K562 (cell line): Measurements from ENCODE around the gene MPP7. TPM values are rescaled to one million over a fixed set of nuclear protein-coding genes. Genes with fewer than 3 reads are reported as not detected.

Source experiments
- ATAC-seq: fragments of 200-7000 bp; cut with Tn5 transposase; 3 replicates; pipeline ENCODE4 v1.9.1; 2020; ENCODE audit warnings: moderate library complexity
- BruUV-seq: library from RNA; stranded (reverse); fragments of 400-500 nt; replicated peaks from 2 replicates; lab custom pipeline; 2021; lab: Mats Ljungman, UMichigan
- CTCF ChIA-PET: fragments of 300-600 bp; formaldehyde crosslinking; extraction: SDS; loops from one replicate; lab custom pipeline; 2021; ENCODE audit warnings: low intra/inter-chr PET ratio; lab: Yijun Ruan, JAX
- POLR2A ChIA-PET: fragments of 300-600, 350-650 bp; sonication (Branson Sonifier 250); formaldehyde crosslinking; extraction: SDS; loops from one replicate; lab custom pipeline; 2021; ENCODE audit warnings: antibody characterized with exemption, inconsistent platforms; lab: Yijun Ruan, JAX
- DNase-seq, 4 experiments: peaks; one replicate each; pipeline versions ENCODE4 v3.0.0 to v3.0.0-alpha.2; 2011 to 2018; ENCODE audit warnings: low spot score in 3 of 4, mixed read lengths in 3 of 4; ENCODE audit errors: extremely low read depth in 1 of 4
- FAIRE-seq: peaks from 2 replicates; lab custom pipeline; 2011; peaks lifted over from hg19 to GRCh38; lab: Jason Lieb, UNC
- H2AFZ ChIP-seq: 2 replicates; pipeline ENCODE4 v1.6.0; 2011; ENCODE audit warnings: low read depth, low read length, control low read depth, inconsistent platforms
- H3K27ac ChIP-seq: fragments of 200-600 bp; 3 replicates; pipeline ENCODE4 v1.8.0; 2011; ENCODE audit warnings: low read depth, mild to moderate bottlenecking, control low read depth, inconsistent platforms, low read length, moderate library complexity, mixed read lengths; ENCODE audit errors: extremely low read depth
- H3K27me3 ChIP-seq, 2 experiments: fragments of 300-600 bp in 1 of 2; 2 replicates in 1 of 2; 3 replicates in 1 of 2; pipeline versions ENCODE4 v1.6.0 to v1.8.0; 2011; ENCODE audit warnings: inconsistent platforms in 2 of 2, low read length in 2 of 2, mild to moderate bottlenecking in 1 of 2, mixed read lengths in 1 of 2, moderate library complexity in 1 of 2; ENCODE audit not compliant: control insufficient read depth in 2 of 2, insufficient read depth in 2 of 2
- H3K36me3 ChIP-seq: fragments of 300-600 bp; 3 replicates; pipeline ENCODE4 v1.8.0; 2011; ENCODE audit warnings: mild to moderate bottlenecking, low read length, inconsistent platforms; ENCODE audit not compliant: control insufficient read depth, insufficient read depth
- H3K4me1 ChIP-seq, 2 experiments: fragments of 200-600 bp in 1 of 2; replicated peaks in 1 of 2; 2 replicates in 1 of 2; 3 replicates in 1 of 2; pipeline versions ENCODE4 v1.5.1 to v1.8.0; 2011; ENCODE audit warnings: inconsistent platforms in 2 of 2, low read length in 2 of 2, mild to moderate bottlenecking in 1 of 2, mixed read lengths in 1 of 2, moderate library complexity in 1 of 2; ENCODE audit not compliant: control insufficient read depth in 2 of 2, insufficient read depth in 2 of 2
- H3K4me2 ChIP-seq: 2 replicates; pipeline ENCODE4 v1.6.1; 2011; ENCODE audit warnings: low read length, control low read depth, inconsistent platforms, mixed read lengths; ENCODE audit not compliant: insufficient read depth
- H3K4me3 ChIP-seq: fragments of 200-600 bp; sonication (generic), shearing (Covaris generic); 2 replicates; pipeline ENCODE4 v1.5.1; 2016; ENCODE audit warnings: control low read depth, inconsistent platforms
- H3K79me2 ChIP-seq: fragments of 200-600 bp; 3 replicates; pipeline ENCODE4 v1.8.0; 2011; ENCODE audit warnings: low read length, inconsistent platforms; ENCODE audit not compliant: control insufficient read depth, insufficient read depth
- H3K9ac ChIP-seq, 2 experiments: 2 replicates each; pipeline versions ENCODE4 v1.6.0 to v1.6.1; 2011; ENCODE audit warnings: low read depth in 2 of 2, low read length in 2 of 2, control low read depth in 1 of 2, inconsistent platforms in 1 of 2, mild to moderate bottlenecking in 1 of 2, mixed read lengths in 1 of 2; ENCODE audit not compliant: insufficient read depth in 1 of 2
- H3K9me1 ChIP-seq: one replicate; pipeline ENCODE4 v1.6.0; 2011; ENCODE audit warnings: inconsistent platforms, mild to moderate bottlenecking, low read length, moderate library complexity; ENCODE audit not compliant: control insufficient read depth, insufficient read depth
- H3K9me3 ChIP-seq: replicated peaks from 2 replicates; pipeline ENCODE4 v1.5.1; 2011; ENCODE audit warnings: low read depth, low read length, inconsistent platforms; ENCODE audit not compliant: control insufficient read depth, insufficient read depth
- H4K20me1 ChIP-seq: replicated peaks from 2 replicates; pipeline ENCODE4 v1.6.1; 2011; ENCODE audit warnings: low read length, inconsistent platforms, mixed read lengths; ENCODE audit not compliant: control insufficient read depth, insufficient read depth
- MAFF ChIP-seq: IDR thresholded peaks from 2 replicates; pipeline ENCODE4 v1.6.1; 2012; ENCODE audit warnings: low read length, improper control_type of control experiment
- RBM14 ChIP-seq: fragments of 200-400 bp; formaldehyde crosslinking; IDR thresholded peaks from 2 replicates; pipeline ENCODE4 v1.6.1; 2018; ENCODE audit warnings: low read depth, mild to moderate bottlenecking, low read length, moderate library complexity, borderline replicate concordance; ENCODE audit not compliant: insufficient read depth
- SRSF7 ChIP-seq: fragments of 200-400 bp; formaldehyde crosslinking; optimal IDR thresholded peaks from 2 replicates; pipeline ENCODE3; 2017; ENCODE audit warnings: mild to moderate bottlenecking, low read depth, low read length
- ZNF121 ChIP-seq: sonication (generic); formaldehyde crosslinking; conservative IDR thresholded peaks from 2 replicates; pipeline ENCODE4 v1.8.0; 2022; ENCODE audit warnings: missing genetic modification reagents
- ZNF445 ChIP-seq: fragments of 250-450 bp; sonication (Bioruptor Pico); IDR thresholded peaks from 2 replicates; pipeline ENCODE4 v1.4.0; 2020; ENCODE audit warnings: low read depth, mild to moderate bottlenecking, moderate library complexity
- WGBS: fragments of 100-300 bp; shearing (Covaris generic); methylation state at CpG from one replicate; pipeline ENCODE4 v1.1.6; 2016; ENCODE audit warnings: low coverage, mixed read lengths; ENCODE audit not compliant: insufficient coverage; ENCODE audit errors: missing lambda C conversion rate; 5-methylcytosine and 5-hydroxymethylcytosine counted together
- in situ Hi-C: fragments of 300-500 bp; cut with MboI; formaldehyde crosslinking; loops from 4 replicates; pipeline ENCODE4 v1.15.0; 2018; ENCODE audit warnings: inconsistent platforms, mixed read lengths
- intact Hi-C: fragments of 100-400 bp; cut with micrococcal nuclease; formaldehyde crosslinking; loops from 2 replicates; pipeline ENCODE4 v1.14.2; 2022
- polyA plus RNA-seq, 8 experiments: library from polyadenylated mRNA; depleted of rRNA in 4 of 8; stranded (reverse) in 5 of 8; unstranded in 3 of 8; fragments of >200 nt; fragmentation: Nextera tagmentation in 2 of 8; fragmentation: Illumina TruSeq in 1 of 8; extraction: Ambion mirVana in 2 of 8; extraction: Trizol in 1 of 8; gene quantifications; 2 replicates each; pipeline versions ENCODE4 v1.2.1 to v1.2.3, GENCODE V29; 2011 to 2014; ENCODE audit warnings: inconsistent platforms in 1 of 8, missing spikeins in 1 of 8
- total RNA-seq, 7 experiments: library from RNA; depleted of rRNA in 6 of 7; stranded (reverse); fragments of >200 nt in 6 of 7; fragmentation: Illumina TruSeq in 2 of 7; extraction: Trizol in 2 of 7; gene quantifications; 2 replicates each; pipeline versions ENCODE4 v1.2.1 to v1.2.3, GENCODE V29; 2011 to 2021; ENCODE audit warnings: low replicate concordance in 1 of 7
- TF ChIP-seq, protein P1 (sequence below): fragments of 450-650 bp; IDR thresholded peaks from 2 replicates; pipeline ENCODE4 v1.7.0; 2016; ENCODE audit warnings: borderline replicate concordance
- TF ChIP-seq, protein P2 (sequence below): fragments of 200-800 bp; sonication (Bioruptor generic); IDR thresholded peaks from 2 replicates; pipeline ENCODE4 v1.6.1; 2017; ENCODE audit warnings: missing genetic modification characterization, missing compliant biosample characterization
- TF ChIP-seq, protein P3 (sequence below): fragments of 450-650 bp; formaldehyde crosslinking; conservative IDR thresholded peaks from 2 replicates; pipeline ENCODE4 v1.4.0; 2022; ENCODE audit warnings: mild to moderate bottlenecking, missing genetic modification characterization
- TF ChIP-seq, protein P4 (sequence below): fragments of 200-400 bp; formaldehyde crosslinking; IDR thresholded peaks from 2 replicates; pipeline ENCODE4 v1.6.1; 2017; ENCODE audit warnings: mild to moderate bottlenecking, low read depth, low read length, moderate library complexity
- TF ChIP-seq, protein P5 (sequence below): fragments of 250-450 bp; sonication (Bioruptor Pico); IDR thresholded peaks from 2 replicates; pipeline ENCODE4 v1.4.0; 2020; ENCODE audit warnings: mild to moderate bottlenecking, moderate library complexity

MPP7 gene
- total and polyA plus RNA-seq, 9 of the 15 experiments (the other 6 are each of a cell fraction or from before 2014, with no cell fraction given) = 0.03 to 0.50 (median 0.23) TPM

DNA sequence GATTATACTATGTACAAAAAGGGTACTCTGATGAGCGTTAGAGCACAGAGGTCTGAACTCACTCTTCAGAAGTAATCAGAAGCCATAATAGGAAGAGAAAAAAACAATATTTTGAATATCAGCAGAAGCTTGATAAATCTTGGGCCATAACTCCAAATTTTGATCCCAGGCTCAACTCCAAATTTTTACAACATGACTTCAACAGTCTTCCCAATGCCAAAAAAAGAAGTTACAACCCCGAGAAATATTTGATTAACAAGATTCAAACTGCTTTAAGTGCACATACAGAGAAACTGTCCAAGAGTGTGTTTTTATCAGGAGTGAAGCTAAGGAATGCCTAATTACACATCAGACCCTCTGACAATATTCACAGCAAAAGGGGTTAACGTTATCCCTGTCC is 7.5 kb downstream of the MPP7 start (continued):
- TF ChIP-seq, protein P1, sequence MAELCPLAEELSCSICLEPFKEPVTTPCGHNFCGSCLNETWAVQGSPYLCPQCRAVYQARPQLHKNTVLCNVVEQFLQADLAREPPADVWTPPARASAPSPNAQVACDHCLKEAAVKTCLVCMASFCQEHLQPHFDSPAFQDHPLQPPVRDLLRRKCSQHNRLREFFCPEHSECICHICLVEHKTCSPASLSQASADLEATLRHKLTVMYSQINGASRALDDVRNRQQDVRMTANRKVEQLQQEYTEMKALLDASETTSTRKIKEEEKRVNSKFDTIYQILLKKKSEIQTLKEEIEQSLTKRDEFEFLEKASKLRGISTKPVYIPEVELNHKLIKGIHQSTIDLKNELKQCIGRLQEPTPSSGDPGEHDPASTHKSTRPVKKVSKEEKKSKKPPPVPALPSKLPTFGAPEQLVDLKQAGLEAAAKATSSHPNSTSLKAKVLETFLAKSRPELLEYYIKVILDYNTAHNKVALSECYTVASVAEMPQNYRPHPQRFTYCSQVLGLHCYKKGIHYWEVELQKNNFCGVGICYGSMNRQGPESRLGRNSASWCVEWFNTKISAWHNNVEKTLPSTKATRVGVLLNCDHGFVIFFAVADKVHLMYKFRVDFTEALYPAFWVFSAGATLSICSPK = no peak
- TF ChIP-seq, protein P2, sequence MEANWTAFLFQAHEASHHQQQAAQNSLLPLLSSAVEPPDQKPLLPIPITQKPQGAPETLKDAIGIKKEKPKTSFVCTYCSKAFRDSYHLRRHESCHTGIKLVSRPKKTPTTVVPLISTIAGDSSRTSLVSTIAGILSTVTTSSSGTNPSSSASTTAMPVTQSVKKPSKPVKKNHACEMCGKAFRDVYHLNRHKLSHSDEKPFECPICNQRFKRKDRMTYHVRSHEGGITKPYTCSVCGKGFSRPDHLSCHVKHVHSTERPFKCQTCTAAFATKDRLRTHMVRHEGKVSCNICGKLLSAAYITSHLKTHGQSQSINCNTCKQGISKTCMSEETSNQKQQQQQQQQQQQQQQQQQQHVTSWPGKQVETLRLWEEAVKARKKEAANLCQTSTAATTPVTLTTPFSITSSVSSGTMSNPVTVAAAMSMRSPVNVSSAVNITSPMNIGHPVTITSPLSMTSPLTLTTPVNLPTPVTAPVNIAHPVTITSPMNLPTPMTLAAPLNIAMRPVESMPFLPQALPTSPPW (CRISPR knock-in tag) = no peak

DNA sequence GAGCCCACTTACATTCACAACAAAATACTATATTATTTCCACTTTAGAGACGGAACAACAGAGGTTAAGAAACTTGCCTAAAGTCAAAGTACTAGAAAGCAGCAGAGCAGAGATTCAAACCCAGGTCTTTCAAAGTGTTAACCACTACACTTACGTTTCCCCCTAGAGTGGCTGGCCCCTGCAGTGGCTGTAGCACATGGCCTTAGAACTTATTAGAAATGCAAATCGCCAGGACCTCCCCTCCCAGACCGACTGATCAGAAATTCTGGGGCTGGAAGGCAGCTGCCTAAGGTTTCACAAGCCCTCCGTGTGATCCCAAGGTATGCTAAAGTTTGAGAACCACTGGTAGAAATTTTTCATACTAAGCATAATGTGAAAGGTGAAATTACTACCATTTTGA is 8.1 kb downstream of the MPP7 start:
- H3K36me3 ChIP-seq = no peaks in the 10 kb centered on the region
- H3K9me3 ChIP-seq = no peaks in the 10 kb centered on the region
- H3K9me1 ChIP-seq = no peaks in the 10 kb centered on the region
- WGBS = 5% methylated on average over 5 of the region's 5 CpGs
- H3K79me2 ChIP-seq = no peaks in the 10 kb centered on the region
- CTCF ChIA-PET = no interaction called here
- H4K20me1 ChIP-seq = no peaks in the 10 kb centered on the region
- no peaks in the 10 kb centered on the region for H3K4me1 ChIP-seq
- H3K4me2 ChIP-seq = no peak overlapping the region
- FAIRE-seq (no peak), DNase-seq (no peak), ATAC-seq (no peak)
- intact Hi-C loops = no loop called here
- POLR2A ChIA-PET = no interaction called here
- peaks cover 6 to 16% of the 10 kb centered on the region in 2 experiments; a peak in 2 of 5 replicates for H3K27me3 ChIP-seq
- in situ Hi-C loops = no loop called here
- H3K9ac ChIP-seq = no peak overlapping the region
- no peak overlapping the region for H3K4me3 ChIP-seq
- no TSS peak for BruUV-seq
- H2AFZ ChIP-seq = no peak overlapping the region
- H3K27ac ChIP-seq = no peak overlapping the region
- TF ChIP-seq ZNF121 (no peak), MAFF (no peak), RBM14 (no peak), SRSF7 (no peak), ZNF445 (CRISPR knock-in tag) (no peak)
- TF ChIP-seq, protein P3, sequence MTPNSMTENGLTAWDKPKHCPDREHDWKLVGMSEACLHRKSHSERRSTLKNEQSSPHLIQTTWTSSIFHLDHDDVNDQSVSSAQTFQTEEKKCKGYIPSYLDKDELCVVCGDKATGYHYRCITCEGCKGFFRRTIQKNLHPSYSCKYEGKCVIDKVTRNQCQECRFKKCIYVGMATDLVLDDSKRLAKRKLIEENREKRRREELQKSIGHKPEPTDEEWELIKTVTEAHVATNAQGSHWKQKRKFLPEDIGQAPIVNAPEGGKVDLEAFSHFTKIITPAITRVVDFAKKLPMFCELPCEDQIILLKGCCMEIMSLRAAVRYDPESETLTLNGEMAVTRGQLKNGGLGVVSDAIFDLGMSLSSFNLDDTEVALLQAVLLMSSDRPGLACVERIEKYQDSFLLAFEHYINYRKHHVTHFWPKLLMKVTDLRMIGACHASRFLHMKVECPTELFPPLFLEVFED (CRISPR knock-in tag) = no peak
- TF ChIP-seq, protein P4, sequence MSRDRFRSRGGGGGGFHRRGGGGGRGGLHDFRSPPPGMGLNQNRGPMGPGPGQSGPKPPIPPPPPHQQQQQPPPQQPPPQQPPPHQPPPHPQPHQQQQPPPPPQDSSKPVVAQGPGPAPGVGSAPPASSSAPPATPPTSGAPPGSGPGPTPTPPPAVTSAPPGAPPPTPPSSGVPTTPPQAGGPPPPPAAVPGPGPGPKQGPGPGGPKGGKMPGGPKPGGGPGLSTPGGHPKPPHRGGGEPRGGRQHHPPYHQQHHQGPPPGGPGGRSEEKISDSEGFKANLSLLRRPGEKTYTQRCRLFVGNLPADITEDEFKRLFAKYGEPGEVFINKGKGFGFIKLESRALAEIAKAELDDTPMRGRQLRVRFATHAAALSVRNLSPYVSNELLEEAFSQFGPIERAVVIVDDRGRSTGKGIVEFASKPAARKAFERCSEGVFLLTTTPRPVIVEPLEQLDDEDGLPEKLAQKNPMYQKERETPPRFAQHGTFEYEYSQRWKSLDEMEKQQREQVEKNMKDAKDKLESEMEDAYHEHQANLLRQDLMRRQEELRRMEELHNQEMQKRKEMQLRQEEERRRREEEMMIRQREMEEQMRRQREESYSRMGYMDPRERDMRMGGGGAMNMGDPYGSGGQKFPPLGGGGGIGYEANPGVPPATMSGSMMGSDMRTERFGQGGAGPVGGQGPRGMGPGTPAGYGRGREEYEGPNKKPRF = no peak
- TF ChIP-seq, protein P5, sequence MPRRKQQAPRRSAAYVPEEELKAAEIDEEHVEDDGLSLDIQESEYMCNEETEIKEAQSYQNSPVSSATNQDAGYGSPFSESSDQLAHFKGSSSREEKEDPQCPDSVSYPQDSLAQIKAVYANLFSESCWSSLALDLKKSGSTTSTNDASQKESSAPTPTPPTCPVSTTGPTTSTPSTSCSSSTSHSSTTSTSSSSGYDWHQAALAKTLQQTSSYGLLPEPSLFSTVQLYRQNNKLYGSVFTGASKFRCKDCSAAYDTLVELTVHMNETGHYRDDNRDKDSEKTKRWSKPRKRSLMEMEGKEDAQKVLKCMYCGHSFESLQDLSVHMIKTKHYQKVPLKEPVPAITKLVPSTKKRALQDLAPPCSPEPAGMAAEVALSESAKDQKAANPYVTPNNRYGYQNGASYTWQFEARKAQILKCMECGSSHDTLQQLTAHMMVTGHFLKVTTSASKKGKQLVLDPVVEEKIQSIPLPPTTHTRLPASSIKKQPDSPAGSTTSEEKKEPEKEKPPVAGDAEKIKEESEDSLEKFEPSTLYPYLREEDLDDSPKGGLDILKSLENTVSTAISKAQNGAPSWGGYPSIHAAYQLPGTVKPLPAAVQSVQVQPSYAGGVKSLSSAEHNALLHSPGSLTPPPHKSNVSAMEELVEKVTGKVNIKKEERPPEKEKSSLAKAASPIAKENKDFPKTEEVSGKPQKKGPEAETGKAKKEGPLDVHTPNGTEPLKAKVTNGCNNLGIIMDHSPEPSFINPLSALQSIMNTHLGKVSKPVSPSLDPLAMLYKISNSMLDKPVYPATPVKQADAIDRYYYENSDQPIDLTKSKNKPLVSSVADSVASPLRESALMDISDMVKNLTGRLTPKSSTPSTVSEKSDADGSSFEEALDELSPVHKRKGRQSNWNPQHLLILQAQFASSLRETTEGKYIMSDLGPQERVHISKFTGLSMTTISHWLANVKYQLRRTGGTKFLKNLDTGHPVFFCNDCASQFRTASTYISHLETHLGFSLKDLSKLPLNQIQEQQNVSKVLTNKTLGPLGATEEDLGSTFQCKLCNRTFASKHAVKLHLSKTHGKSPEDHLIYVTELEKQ (CRISPR knock-in tag) = no peak
